ENCODE results near the gene RAG2.

DNA sequence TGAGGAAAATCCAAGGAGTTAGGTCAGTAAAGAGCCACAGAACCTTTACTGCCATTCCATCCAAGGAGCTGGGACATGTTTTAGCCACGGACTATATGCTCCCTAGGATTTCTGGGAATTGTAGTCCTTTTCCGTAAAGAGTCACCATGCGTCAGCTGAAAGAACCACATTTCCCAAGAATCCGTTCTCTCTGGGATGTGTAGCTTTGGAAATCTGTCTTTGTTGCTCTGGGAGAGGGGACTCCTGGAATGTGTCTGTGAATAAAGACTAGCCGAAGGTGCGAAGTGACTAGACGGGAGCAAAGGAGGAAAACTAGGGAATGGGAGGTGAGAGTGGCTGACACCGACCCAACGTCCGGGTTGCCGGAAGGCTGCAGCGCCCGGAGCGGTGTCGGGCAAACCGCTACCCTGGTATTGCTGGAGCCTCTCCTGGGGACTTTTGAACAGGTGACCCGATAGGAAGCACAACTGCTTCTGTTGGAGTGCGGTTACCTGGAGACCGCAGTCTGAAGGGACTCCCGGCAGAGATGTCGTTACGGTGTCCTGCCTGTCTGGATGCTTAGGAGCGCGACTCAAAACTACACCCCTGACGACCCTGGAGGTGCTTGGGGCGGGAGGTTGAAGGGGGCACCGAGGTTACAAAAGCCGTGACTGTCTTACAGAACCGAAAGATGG, 3.6 kb downstream of the RAG2 start, which contains the start of gene IFTAP:
- TF ChIP-seq, protein P1, sequence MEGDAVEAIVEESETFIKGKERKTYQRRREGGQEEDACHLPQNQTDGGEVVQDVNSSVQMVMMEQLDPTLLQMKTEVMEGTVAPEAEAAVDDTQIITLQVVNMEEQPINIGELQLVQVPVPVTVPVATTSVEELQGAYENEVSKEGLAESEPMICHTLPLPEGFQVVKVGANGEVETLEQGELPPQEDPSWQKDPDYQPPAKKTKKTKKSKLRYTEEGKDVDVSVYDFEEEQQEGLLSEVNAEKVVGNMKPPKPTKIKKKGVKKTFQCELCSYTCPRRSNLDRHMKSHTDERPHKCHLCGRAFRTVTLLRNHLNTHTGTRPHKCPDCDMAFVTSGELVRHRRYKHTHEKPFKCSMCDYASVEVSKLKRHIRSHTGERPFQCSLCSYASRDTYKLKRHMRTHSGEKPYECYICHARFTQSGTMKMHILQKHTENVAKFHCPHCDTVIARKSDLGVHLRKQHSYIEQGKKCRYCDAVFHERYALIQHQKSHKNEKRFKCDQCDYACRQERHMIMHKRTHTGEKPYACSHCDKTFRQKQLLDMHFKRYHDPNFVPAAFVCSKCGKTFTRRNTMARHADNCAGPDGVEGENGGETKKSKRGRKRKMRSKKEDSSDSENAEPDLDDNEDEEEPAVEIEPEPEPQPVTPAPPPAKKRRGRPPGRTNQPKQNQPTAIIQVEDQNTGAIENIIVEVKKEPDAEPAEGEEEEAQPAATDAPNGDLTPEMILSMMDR (IDR thresholded peaks at IDR 0.05; ENCODE audit: low read depth, low read length), result no peak
- no peak for TF ChIP-seq POLR2A (IDR thresholded peaks at IDR 0.05; ENCODE audit: extremely low read depth, insufficient read length)
- TF ChIP-seq, protein P2, sequence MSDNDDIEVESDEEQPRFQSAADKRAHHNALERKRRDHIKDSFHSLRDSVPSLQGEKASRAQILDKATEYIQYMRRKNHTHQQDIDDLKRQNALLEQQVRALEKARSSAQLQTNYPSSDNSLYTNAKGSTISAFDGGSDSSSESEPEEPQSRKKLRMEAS (IDR thresholded peaks at IDR 0.05; ENCODE audit: low read depth, low read length), result no peak
